Myocyte (in vitro differentiated cells): ENCODE results near the gene GPC3. TPM values are rescaled to one million over a fixed set of nuclear protein-coding genes. Genes with fewer than 3 reads are reported as not detected.
"Not testable (repeated sequence)": the region's sequence is repeated elsewhere in the genome, so short reads cannot be mapped to it uniquely, and the experiment has no call there.

ENCODE experiments used
- DNase-seq: peaks from one replicate; pipeline ENCODE4 v3.0.0-alpha.2; 2012; ENCODE audit warnings: low read depth
- total RNA-seq: library from RNA; depleted of rRNA; stranded (reverse); fragments of >200 nt; gene quantifications from 2 replicates; pipeline ENCODE4 v1.2.3, GENCODE V29; 2014

GPC3 gene
- total RNA-seq, 1 donor from 2014 or later: not detected

GRCh38 chrX:133999031-133999705 lies 13.8 kb upstream of the GPC3 start:
- DNase-seq: no peak

- no peak for DNase-seq
These were observed 10.4 kb upstream of the GPC3 start for GRCh38 chrX:133995759-133996158.

GRCh38 chrX:133994576-133994975 lies 9.2 kb upstream of the GPC3 start:
- DNase-seq: no peak

GRCh38 chrX:133992882-133993281 lies 7.5 kb upstream of the GPC3 start:
- no peak for DNase-seq

- no peak for DNase-seq
These were observed 6.4 kb upstream of the GPC3 start for GRCh38 chrX:133991814-133992213.

- not testable (repeated sequence) for DNase-seq
These were observed 5.7 kb upstream of the GPC3 start for GRCh38 chrX:133991057-133991456.

GRCh38 chrX:133989993-133990392 lies 4.6 kb upstream of the GPC3 start:
- no peak for DNase-seq

- DNase-seq: no peak
These were observed 4.1 kb upstream of the GPC3 start for GRCh38 chrX:133989490-133989889.

GRCh38 chrX:133988010-133988409 lies 2.6 kb upstream of the GPC3 start:
- DNase-seq: no peak

- no peak for DNase-seq
These were observed 1.8 kb upstream of the GPC3 start for GRCh38 chrX:133987188-133987587.

- no peak for DNase-seq
These were observed 731 bp upstream of the GPC3 start for GRCh38 chrX:133985967-133986683.

- DNase-seq: no peak
These were observed 584 bp downstream of the GPC3 start for GRCh38 chrX:133984857-133985163.

- no peak for DNase-seq
These were observed 1.2 kb downstream of the GPC3 start for GRCh38 chrX:133983974-133984845.

GRCh38 chrX:133983256-133983973 lies 2.0 kb downstream of the GPC3 start:
- no peak for DNase-seq

GRCh38 chrX:133981924-133982323 lies 3.5 kb downstream of the GPC3 start:
- DNase-seq: no peak

GRCh38 chrX:133980832-133981588 lies 4.4 kb downstream of the GPC3 start:
- DNase-seq: no peak

- DNase-seq: no peak
These were observed 5.0 kb downstream of the GPC3 start for GRCh38 chrX:133980406-133980805.

- no peak for DNase-seq
These were observed 5.7 kb downstream of the GPC3 start for GRCh38 chrX:133979641-133980230.

- DNase-seq: no peak
These were observed 11.7 kb downstream of the GPC3 start for GRCh38 chrX:133973704-133974103.

GRCh38 chrX:133972916-133973315 lies 12.5 kb downstream of the GPC3 start:
- no peak for DNase-seq
